ENCODE measurements around the gene PHACTR3.

The PHACTR3 gene

DNA sequence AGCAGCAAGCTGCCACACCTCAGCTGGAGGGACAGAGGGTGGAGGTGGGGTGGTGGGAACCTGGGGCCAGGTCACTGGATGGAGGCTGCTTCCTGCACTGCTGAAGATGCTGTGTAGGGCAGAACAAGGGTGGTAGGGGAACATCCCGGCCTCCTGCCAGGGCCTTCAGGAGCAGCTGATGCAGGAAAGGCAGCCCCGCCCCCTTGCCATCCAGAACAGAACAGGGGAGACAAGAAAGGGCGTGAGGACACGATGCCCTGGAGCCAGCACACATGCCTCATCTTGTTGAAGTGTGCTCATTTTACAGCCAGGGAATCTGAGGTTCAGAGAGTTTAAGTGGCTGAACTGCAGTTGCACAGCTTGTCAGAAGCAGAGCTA lies 43.1 kb upstream of the PHACTR3 start:
- Mint-ChIP-seq H3K36me3 (ENCODE audit: low read depth) (no peaks in the 10 kb centered on the region), H3K4me1 (no peaks in the 10 kb centered on the region), H3K27me3 (ENCODE audit: low read depth) (peaks cover 34% of the 10 kb centered on the region), H3K9me3 (no peaks in the 10 kb centered on the region), H3K27ac (no peak overlapping the region), H3K4me3 (no peak overlapping the region)
- TF ChIP-seq, protein P1, sequence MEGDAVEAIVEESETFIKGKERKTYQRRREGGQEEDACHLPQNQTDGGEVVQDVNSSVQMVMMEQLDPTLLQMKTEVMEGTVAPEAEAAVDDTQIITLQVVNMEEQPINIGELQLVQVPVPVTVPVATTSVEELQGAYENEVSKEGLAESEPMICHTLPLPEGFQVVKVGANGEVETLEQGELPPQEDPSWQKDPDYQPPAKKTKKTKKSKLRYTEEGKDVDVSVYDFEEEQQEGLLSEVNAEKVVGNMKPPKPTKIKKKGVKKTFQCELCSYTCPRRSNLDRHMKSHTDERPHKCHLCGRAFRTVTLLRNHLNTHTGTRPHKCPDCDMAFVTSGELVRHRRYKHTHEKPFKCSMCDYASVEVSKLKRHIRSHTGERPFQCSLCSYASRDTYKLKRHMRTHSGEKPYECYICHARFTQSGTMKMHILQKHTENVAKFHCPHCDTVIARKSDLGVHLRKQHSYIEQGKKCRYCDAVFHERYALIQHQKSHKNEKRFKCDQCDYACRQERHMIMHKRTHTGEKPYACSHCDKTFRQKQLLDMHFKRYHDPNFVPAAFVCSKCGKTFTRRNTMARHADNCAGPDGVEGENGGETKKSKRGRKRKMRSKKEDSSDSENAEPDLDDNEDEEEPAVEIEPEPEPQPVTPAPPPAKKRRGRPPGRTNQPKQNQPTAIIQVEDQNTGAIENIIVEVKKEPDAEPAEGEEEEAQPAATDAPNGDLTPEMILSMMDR (IDR thresholded peaks at IDR 0.05; ENCODE audit: unreplicated experiment in 3 of 3) = no peak

DNA sequence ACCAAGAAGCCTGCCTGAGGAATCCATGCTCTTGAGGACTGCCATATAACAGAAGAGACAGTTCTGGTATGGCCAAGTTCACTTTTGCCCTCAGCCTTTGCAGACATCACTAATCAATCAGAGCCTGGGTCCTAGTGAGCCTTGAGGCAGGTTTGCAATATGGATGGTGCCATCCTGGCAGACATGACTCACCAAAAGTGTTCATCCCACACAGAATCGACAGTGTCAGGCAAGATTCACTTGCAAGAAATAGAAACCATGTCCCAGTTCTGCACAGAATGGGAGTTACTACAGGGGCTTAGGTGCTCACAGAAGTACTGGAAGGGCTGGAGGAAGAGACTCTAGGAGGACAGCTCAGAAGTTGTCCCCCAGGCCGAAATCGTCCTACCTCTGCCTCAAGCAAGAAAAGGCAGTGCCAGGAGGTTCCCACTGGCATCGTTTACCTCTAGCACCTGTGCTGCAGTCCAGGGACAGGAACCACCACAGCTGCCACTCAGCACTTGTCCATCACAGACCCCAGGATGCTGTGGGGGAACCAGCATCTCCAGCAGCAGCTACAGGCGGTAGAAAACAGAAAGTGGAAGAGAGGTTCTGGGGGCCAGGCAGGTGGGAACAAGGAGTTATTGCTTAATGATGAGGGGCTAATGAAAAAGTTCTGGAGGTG lies 42.6 kb upstream of the PHACTR3 start:
- Mint-ChIP-seq H3K36me3 (ENCODE audit: low read depth) (no peaks in the 10 kb centered on the region), H3K4me1 (no peaks in the 10 kb centered on the region), H3K9me3 (no peaks in the 10 kb centered on the region), H3K27me3 (ENCODE audit: low read depth) (peaks cover 30% of the 10 kb centered on the region), H3K27ac (no peak overlapping the region), H3K4me3 (no peak overlapping the region)
- TF ChIP-seq, protein P1 (IDR thresholded peaks at IDR 0.05; ENCODE audit: unreplicated experiment in 3 of 3) = no peak

DNA sequence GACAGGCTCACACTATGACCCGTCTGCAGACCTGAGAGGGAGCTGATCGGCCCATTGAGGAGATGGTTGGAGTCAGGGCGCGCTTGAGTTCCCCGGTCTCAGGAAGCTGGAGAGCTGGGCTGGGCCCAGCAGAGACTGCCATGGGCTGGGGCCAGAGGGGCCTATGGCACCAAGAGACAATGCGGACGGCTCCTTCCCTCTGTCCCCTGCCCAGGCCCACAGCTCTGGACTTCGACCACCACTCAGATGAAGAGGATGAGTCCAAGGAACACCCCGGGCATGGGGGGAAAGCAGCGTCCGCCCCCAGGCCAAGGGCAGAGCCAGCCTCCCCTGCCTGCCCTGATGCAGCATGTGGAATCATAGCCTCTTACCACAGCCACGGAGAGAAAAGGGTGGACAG lies 40.2 kb upstream of the PHACTR3 start:
- no peak overlapping the region for H3K27ac Mint-ChIP-seq
- TF ChIP-seq, protein P1 (IDR thresholded peaks at IDR 0.05; ENCODE audit: unreplicated experiment in 3 of 3) = no peak
- no peak overlapping the region for H3K4me3 Mint-ChIP-seq
- peaks cover 23% of the 10 kb centered on the region for H3K27me3 Mint-ChIP-seq (ENCODE audit: low read depth)
- no peaks in the 10 kb centered on the region for H3K4me1 Mint-ChIP-seq
- H3K36me3 Mint-ChIP-seq (ENCODE audit: low read depth) = no peaks in the 10 kb centered on the region
- H3K9me3 Mint-ChIP-seq = no peaks in the 10 kb centered on the region

DNA sequence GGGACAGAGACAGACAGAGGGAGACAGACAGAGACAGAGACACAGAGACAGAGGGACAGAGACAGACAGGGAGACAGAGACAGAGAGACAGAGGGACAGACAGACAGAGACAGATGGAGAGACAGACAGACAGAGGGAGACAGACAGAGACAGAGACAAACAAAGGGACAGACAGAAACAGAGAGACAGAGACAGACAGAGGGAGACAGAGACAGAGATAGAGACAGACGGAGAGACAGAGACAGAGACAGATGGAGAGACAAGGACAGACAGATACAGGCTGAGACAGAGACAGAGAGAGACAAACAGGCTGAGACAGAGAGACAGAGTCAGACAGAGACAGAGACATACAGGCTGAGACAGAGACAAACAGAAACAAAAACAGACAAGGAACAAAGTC lies 39.4 kb upstream of the PHACTR3 start:
- H3K36me3 Mint-ChIP-seq (ENCODE audit: low read depth) = no peaks in the 10 kb centered on the region
- peaks cover 28% of the 10 kb centered on the region for H3K27me3 Mint-ChIP-seq (ENCODE audit: low read depth)
- H3K27ac Mint-ChIP-seq = no peak overlapping the region
- no peaks in the 10 kb centered on the region for H3K4me1 Mint-ChIP-seq
- H3K4me3 Mint-ChIP-seq = no peak overlapping the region
- TF ChIP-seq, protein P1 (IDR thresholded peaks at IDR 0.05; ENCODE audit: unreplicated experiment in 3 of 3) = no peak
- no peaks in the 10 kb centered on the region for H3K9me3 Mint-ChIP-seq

DNA sequence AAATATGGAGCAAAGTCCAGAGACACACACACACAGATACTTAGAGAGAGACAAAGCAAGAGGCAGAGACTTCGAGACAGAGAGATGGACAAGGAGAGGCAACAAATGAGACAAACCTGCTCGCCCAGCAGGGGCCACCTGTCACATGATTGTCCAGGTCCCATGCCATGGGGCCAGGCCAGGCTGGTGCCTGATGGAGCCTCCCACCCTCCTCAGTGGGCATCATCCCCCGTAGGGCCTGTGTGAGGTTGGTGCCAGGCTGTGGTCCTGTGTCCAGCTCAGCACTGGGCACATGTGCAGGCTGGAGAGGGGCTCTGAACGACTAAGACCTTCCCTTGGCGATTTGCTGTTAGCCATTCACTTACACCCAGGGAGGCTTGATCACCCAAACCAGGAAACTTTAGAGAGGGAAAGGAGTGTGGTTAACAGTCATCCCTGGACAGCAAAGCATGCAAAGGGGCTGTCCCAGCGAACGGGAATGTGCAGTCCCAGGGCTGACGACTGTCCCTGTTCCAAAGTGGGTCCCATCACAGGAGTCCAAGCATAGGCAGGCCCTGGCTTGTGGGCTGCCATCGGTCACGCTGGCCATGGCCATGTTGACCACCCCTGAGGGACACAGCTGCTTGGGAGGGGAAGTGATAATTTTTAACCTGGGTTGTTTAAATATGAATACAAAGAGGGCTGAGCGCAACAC lies 38.4 kb upstream of the PHACTR3 start:
- no peak overlapping the region for H3K4me3 Mint-ChIP-seq
- no peaks in the 10 kb centered on the region for H3K4me1 Mint-ChIP-seq
- H3K9me3 Mint-ChIP-seq = no peaks in the 10 kb centered on the region
- peaks cover 32% of the 10 kb centered on the region for H3K27me3 Mint-ChIP-seq (ENCODE audit: low read depth)
- H3K36me3 Mint-ChIP-seq (ENCODE audit: low read depth) = no peaks in the 10 kb centered on the region
- TF ChIP-seq, protein P1 (IDR thresholded peaks at IDR 0.05; ENCODE audit: unreplicated experiment in 3 of 3) = no peak
- H3K27ac Mint-ChIP-seq = no peak overlapping the region
